ENCODE measurements around the gene IFT22.
"Not testable (repeated sequence)": the region's sequence is repeated elsewhere in the genome, so short reads cannot be mapped to it uniquely, and the experiment has no call there.

DNA sequence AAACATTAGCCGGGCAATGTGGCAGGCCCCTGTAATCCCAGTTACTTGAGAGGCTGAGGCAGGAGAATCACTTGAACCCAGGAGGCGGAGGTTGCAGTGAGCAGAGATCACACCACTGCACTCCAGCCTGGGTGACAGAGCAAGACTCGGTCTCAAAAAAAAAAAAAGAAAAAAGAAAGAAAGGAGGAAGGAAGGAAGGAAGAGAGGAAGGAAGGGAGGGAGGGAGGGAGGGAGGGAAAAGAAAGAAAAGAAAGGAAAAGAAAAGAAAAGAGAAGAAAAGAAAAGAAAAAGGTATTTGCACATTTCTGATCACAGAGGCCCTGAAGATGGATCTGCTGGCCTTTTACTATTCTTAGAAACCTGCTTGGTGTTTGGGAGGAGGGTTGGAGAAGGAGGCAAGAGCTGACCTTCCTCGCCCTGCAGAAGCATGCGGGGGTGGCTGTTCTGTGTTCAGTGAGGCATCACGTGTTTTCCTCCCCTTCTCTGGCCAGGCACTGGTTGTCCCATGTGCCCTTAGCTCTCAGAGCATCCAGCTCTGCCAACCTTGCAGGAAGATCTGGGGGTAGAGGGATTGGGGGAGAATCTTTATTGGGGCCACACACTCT, 57.4 kb downstream of the IFT22 start:
- not testable (repeated sequence) for TF ChIP-seq SIN3A (conservative IDR thresholded peaks at IDR 0.05 in 1 of 2, IDR thresholded peaks at IDR 0.05 in 1 of 2; ENCODE audit: low read depth in 1 of 2, low read length in 2 of 2); CTCF (IDR thresholded peaks at IDR 0.05; ENCODE audit: control extremely low read depth in 1 of 3, insufficient read depth in 1 of 3, low read depth in 1 of 3, low read length in 3 of 3); EGR1 (IDR thresholded peaks at IDR 0.05; ENCODE audit: borderline replicate concordance, low read depth, low read length)

Data from H1 (cell line).